Retinal pigment epithelial cell (primary cell): Measurements from ENCODE around the gene COQ3.

Experiments used
- DNase-seq: peaks from one replicate; pipeline ENCODE4 v3.0.0-alpha.2; 2010; ENCODE audit warnings: low read depth
- H3K4me3 ChIP-seq: 2 replicates; pipeline ENCODE4 v1.5.1; 2011; ENCODE audit warnings: mild to moderate bottlenecking, low read length, control low read depth, moderate library complexity
- TF ChIP-seq, protein P1 (sequence below): conservative IDR thresholded peaks from 2 replicates; pipeline ENCODE4 v1.5.1; 2011; ENCODE audit warnings: low read depth, low read length, control low read depth, inconsistent platforms

The COQ3 gene, protein sequence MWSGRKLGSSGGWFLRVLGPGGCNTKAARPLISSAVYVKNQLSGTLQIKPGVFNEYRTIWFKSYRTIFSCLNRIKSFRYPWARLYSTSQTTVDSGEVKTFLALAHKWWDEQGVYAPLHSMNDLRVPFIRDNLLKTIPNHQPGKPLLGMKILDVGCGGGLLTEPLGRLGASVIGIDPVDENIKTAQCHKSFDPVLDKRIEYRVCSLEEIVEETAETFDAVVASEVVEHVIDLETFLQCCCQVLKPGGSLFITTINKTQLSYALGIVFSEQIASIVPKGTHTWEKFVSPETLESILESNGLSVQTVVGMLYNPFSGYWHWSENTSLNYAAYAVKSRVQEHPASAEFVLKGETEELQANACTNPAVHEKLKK

DNA sequence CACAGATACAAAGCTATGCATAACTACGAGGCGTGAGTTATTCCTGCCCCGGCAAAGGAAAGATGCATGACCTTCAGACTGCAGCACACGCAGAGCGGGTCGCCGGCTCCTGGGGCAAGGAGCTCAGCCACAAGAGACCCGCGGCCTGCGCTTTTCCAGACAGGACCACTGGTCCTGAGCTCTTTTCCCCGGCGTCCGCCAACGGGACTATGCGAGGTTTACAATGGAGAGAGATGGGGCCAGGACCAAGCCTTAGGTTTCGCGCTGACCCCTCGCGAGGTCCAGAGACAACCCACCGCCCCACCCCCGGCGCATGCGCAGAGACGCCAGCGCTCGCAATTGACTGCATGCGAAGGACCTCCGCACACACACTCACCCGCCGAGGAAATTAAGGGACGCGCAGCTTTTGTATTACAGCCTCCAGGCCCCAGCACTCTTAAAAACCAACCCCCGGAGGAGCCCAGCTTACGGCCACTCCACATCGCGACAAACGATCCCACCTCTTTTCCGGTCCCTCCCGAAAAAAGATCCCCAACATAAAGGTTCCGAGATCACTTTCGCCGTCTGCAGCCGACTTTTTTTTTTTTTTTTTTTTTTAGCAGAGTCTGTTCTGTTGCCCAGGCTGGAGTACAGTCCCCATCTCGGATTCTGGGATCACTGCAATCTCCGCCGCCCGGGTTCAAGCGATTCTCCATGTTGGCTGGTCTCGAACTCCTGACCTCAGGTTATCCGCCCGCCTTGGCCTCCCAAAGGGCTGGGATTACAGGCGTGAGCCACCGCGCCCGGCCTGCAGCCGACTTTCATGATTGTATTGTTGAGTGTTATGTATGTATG is at the start of gene COQ3:
Gene COQ3 (minus strand): TSS at position 498 of the 834 bp plus-strand sequence. CDS start 16 bp downstream, at position 482.
- peak within 1 kb of the TSS; percentile 74 for H3K4me3 ChIP-seq
- DNase-seq = peak; percentile 39
- TF ChIP-seq, protein P1, sequence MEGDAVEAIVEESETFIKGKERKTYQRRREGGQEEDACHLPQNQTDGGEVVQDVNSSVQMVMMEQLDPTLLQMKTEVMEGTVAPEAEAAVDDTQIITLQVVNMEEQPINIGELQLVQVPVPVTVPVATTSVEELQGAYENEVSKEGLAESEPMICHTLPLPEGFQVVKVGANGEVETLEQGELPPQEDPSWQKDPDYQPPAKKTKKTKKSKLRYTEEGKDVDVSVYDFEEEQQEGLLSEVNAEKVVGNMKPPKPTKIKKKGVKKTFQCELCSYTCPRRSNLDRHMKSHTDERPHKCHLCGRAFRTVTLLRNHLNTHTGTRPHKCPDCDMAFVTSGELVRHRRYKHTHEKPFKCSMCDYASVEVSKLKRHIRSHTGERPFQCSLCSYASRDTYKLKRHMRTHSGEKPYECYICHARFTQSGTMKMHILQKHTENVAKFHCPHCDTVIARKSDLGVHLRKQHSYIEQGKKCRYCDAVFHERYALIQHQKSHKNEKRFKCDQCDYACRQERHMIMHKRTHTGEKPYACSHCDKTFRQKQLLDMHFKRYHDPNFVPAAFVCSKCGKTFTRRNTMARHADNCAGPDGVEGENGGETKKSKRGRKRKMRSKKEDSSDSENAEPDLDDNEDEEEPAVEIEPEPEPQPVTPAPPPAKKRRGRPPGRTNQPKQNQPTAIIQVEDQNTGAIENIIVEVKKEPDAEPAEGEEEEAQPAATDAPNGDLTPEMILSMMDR = no peak

DNA sequence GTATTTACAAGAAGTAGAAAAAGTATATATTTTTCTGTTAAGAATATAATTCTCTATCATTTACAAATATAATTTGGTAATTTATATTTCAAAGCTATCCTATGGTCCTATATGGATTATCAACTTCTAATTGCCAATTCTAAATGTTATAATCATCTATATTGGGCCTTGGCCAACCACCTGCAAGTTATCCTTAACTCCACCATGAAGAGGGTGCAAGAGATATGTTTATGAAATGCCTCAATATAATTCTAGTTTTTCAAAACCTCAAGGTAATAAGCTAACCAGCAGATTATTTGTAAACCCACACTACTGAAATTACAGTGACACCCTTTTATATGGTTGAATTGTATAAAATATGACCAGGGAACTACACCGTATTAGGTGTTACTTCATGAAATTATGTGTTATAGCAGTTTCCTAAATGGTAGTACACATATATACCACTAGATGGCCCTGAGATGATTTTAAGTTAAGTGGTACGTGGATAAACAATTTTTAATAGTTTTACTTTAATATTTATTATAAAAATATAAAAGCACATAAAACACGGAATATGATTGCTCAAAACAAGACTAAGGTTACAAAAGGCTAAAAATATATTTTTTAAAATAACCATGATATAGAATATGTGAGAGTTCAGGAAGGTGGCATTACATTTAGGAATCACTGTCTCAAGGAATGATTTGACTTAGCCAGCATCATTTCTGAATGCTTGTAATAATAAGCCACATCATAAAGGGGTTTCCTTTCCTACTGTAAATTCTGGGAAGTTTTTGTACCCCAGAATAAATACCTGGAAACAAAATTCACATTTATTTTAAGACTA is 40.9 kb upstream of the COQ3 start:
- DNase-seq = no peak
- TF ChIP-seq, protein P1 = peak; percentile 53
- H3K4me3 ChIP-seq = no peak overlapping the region

DNA sequence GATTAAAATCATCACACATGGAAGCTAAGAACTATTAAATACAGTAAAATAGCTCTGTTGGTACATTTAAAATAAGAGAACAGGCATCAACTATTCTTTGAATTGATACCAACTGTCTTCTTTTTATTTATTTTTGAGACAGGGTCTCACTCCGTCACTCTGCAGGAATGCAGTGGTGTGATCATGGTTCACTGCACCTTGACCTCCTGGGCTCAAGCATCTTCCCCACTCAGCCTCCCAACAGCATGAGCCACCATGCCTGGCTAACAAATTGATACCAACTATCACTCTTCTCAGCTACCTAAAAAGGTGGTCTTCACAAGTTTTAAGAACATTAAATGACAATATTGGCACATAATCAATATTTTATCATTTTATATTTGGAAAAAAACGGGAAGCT is 38.9 kb upstream of the COQ3 start:
- no peak overlapping the region for H3K4me3 ChIP-seq
- no peak for DNase-seq
- TF ChIP-seq, protein P1 = no peak

DNA sequence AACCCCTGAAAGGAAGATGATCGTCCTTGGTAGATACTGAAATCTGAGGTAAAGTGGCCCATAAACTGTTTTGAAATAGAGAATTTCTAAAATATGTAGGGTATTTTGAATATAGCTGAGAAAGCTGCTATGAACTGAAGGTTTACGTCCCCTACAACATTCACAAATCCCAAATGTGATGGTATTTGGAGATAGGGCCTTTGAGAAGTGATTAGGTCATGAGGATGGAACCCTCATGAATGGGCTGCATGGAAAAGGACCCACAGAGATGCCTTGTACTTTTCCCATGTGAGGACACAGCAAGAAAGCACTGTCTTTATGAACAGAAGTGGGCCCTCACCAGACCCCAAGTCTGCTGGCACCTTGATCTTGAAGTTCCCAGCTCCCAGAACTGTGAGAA is 37.9 kb upstream of the COQ3 start:
- H3K4me3 ChIP-seq = no peak overlapping the region
- DNase-seq = no peak
- TF ChIP-seq, protein P1 = no peak

DNA sequence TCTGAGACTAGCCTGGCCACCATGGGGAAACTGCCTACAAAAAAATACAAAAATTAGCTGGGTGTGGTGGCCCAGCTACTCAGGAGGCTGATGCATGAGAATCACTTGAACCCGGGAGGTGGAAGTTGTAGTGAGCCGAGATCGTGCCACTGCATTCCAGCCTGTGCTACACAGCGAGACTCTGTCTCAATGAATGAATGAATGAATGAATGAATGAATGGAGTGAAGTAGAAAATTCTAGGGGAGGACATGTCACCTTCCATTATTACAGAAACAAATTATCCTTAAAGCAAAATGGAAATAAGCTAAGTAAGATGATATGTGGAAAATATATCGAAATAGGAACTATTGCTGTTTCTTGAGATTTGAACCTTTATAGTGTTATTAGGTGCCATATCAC is 34.0 kb upstream of the COQ3 start:
- no peak overlapping the region for H3K4me3 ChIP-seq
- TF ChIP-seq, protein P1 = no peak
- no peak for DNase-seq

DNA sequence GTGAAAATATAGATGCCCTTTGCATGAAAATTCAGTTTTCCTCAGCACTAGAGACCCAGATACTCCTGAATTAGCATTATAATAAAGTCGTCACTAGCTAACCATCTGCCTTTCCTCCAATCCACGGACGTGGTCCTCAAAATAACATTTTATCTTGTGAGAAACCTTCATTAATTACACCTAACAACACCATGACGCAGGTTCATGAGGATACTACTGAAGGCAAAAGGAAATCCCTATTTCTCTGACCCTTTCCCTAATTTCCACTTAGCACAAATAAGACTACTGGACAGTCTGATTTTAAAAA is 32.4 kb upstream of the COQ3 start:
- TF ChIP-seq, protein P1 = no peak
- peak overlapping the region; percentile 99 for H3K4me3 ChIP-seq
- no peak for DNase-seq
